Measurements from ENCODE around the gene CCDC61. TPM values are rescaled to one million over a fixed set of nuclear protein-coding genes. Genes with fewer than 3 reads are reported as not detected.

CCDC61 gene
- total RNA-seq, 1 experiment from 2014 or later, result 7.2 TPM

DNA sequence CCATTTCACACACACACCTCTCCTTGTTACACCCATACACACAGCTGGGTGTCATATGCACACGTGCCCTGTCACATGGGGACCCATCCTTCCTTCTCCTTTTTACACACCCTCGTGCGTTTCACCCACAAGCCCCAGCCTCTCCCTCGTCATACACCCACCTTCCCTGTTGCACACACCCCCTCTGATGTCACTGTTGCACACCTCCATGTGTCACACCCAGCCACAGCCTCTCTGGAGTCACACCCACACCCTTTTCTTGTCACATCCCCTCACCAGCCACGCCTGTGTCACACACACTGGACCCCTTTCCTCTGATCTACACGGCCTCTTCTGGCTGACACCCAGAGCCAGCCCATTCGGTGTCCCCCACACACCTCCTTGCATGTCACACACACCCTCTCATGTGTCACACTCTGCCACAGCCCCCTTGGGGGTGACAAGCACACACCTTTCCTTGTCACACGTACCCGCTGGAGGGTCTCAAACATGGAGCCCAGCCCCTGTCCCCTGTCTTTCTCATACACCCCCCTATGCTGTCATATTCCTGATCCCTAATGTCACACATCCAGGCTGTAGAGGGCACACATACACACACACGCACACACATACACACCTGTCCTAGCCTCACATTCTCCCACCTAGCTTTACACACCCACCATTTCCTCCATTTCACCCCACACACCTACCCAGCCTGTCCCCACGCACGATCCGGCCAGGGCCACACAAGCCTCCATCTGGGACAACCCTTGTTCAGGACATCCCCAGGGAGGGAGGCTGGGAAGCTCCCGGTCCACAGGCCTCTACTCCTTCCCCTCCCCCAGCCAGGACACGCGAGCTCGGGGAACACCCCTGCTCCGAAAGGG lies 23.0 kb upstream of the CCDC61 start:
- in situ Hi-C loops (cut with HindIII; ENCODE audit: low pct_unique_long_range_greater_than_20kb, low sequenced_read_pairs), result no loop called here

GRCh38 chr19:45972947-45973540 lies 22.2 kb upstream of the CCDC61 start:
- in situ Hi-C loops (cut with HindIII; ENCODE audit: low pct_unique_long_range_greater_than_20kb, low sequenced_read_pairs), result no loop called here
- no peak for DNase-seq (ENCODE audit: low read depth, low spot score)

More for the DNA sequence above, 23.0 kb upstream of the CCDC61 start:
- DNase-seq (ENCODE audit: low read depth, low spot score), result no peak

DNA sequence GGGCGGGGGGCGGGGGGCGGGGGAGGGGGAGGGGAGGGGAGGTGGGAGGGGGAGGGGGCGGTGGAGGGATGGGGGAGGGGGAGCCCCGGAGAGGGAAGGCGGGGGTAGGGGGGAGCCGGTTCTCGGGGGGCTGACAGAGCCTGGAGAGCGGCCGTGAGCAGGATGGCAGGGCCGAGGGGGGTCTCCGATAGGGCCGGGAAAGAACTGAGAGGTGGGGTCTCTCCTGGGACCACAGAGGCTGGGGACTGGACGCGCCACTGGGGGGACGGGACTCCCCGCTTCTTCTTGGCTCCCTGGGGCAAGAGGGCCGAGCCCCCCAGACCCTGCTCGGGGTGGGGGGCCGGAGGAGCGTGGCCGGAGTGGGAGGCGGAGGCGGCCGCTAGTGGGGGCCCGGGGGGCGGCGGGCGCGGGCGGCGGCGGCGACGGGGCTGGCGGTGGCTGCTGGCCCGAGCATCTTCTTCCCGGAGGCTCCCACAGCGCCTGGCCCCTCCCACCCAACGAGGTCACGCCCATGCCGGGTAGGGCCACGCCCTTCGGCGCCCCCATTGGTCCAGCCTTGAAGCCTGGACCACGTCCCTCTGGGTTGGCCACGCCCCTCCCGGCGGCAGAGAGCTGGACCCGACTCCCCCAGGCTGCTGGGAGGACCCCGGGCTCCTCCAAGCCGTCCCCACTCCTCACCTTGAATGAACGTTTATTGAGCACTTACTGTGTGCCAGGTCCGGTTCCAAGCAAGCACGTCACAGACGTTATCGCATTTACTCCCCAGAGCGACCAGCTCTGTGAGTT lies 21.5 kb upstream of the CCDC61 start, which contains the start of gene NOVA2:
Gene NOVA2, minus strand, starts transcription at position 313 of the 786 bp plus-strand sequence. CDS start 514 bp downstream, outside the sequence.
- in situ Hi-C loops (cut with HindIII; ENCODE audit: low pct_unique_long_range_greater_than_20kb, low sequenced_read_pairs), result no loop called here

DNA sequence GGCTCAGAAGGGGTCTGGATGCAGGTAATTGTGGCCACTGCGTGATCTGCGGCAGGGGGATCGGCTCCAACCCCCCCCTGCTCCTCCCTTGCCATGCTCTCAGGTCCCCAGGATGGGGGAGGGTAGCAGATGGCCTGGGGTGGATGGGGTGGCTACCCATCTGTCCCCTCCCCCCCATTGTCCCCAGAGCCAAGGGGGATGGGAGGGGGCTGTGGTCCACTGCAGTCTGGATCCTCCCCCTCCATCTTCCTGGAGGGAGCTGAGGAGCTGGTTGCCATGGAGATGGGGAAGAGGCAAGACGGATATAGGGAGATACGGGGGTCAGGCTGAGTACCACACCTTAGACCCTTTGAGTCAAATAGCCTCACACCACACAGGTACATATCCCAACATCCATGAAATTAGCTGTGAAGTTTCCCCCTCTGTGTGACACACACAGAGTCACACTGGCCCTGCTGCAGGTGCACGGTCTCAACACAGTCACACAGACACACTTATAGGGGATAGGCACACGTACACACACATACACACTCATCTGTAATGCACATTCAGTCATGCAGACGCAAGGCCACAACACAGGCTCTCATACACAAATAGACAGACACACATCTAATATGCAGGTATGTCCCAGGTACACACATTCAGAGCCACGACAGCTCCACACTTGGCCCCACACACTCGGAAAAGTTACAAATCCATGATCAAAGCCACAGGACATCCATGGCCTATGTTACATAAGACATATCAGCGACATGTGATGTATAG lies 19.8 kb upstream of the CCDC61 start:
- no peak for DNase-seq (ENCODE audit: low read depth, low spot score)
- in situ Hi-C loops (cut with HindIII; ENCODE audit: low pct_unique_long_range_greater_than_20kb, low sequenced_read_pairs), result no loop called here

More for the DNA sequence above, 21.5 kb upstream of the CCDC61 start, which contains the start of gene NOVA2:
- peak; percentile 77 for DNase-seq (ENCODE audit: low read depth, low spot score)

DNA sequence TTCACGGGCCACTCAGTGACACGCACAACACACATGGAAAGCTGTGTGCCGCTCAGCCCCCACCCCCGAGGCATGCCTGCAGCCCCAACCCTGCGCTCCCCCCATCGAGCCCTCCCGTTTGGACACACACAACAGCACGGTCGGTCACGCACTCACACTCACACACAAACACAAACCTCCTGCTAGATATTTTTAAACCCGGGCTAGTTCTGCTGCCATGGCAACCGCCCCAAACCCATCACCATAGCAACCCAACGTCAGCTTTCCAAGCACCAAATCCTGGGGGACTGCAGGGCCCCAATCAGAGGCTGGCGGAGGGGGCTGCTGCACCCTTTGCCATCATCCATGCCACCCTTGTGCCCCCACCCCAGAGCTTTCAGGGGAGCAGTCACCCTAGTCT lies 19.1 kb upstream of the CCDC61 start:
- in situ Hi-C loops (cut with HindIII; ENCODE audit: low pct_unique_long_range_greater_than_20kb, low sequenced_read_pairs), result no loop called here
- DNase-seq (ENCODE audit: low read depth, low spot score), result no peak

GRCh38 chr19:45978156-45978555 lies 17.1 kb upstream of the CCDC61 start:
- in situ Hi-C loops (cut with HindIII; ENCODE audit: low pct_unique_long_range_greater_than_20kb, low sequenced_read_pairs), result no loop called here
- no peak for DNase-seq (ENCODE audit: low read depth, low spot score)

- in situ Hi-C loops (cut with HindIII; ENCODE audit: low pct_unique_long_range_greater_than_20kb, low sequenced_read_pairs), result no loop called here
- no peak for DNase-seq (ENCODE audit: low read depth, low spot score)
Measured at GRCh38 chr19:45981350-45981749, 13.9 kb upstream of the CCDC61 start.

DNA sequence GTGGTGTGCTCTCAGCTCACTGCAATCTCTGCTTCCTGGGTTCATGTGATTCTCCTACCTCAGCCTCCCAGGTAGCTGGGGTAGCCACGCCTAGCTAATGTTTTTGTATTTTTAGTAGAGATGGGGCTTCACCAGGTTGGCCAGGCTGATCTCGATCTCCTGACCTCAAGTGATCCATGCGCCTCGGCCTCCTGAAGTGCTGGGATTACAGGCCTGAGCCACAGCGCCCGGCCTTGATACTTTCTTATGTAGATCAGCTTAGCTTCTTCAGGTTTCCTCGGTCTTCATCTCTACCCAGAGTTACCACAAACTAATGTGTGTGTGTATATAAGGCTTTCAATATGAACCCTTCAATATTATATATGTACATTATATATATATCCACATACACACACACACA lies 9.9 kb upstream of the CCDC61 start:
- no peak for DNase-seq (ENCODE audit: low read depth, low spot score)
- in situ Hi-C loops (cut with HindIII; ENCODE audit: low pct_unique_long_range_greater_than_20kb, low sequenced_read_pairs), result no loop called here

DNA sequence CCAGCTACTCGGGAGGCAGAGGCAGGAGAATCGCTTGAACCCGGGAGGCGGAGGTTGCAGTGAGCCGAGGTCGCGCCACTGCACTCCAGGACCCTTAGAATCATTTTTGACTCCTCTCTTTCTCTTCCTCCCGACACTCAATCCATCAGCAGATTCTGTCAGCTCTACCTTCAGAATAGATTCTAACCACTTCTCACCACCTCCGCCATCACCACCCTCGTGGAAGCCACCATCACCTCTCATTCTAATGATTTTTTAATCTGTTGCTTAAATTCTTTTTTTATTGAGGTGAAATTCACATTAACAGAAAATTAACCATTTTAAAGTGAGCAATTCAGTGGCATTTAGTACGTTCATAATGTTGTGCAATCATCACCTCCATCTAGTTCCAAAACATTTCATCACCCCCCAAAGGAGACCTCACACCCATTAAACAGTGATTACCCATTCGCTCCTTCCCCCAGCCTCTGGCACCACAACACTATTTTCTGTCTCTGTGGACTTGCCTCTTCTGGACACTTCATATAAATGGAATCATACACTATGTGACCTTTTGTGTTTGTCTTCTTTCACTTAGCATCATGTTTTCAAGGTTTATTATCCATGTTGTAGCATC lies 5.0 kb upstream of the CCDC61 start:
- in situ Hi-C loops (cut with HindIII; ENCODE audit: low pct_unique_long_range_greater_than_20kb, low sequenced_read_pairs), result no loop called here
- DNase-seq (ENCODE audit: low read depth, low spot score), result no peak

GRCh38 chr19:45994456-45994997 lies 740 bp upstream of the CCDC61 start:
- no peak for DNase-seq (ENCODE audit: low read depth, low spot score)

GRCh38 chr19:45995715-45996385 lies 583 bp downstream of the CCDC61 start:
- no peak for DNase-seq (ENCODE audit: low read depth, low spot score)
- in situ Hi-C loops (cut with HindIII; ENCODE audit: low pct_unique_long_range_greater_than_20kb, low sequenced_read_pairs), result no loop called here

More at GRCh38 chr19:45994456-45994997, 740 bp upstream of the CCDC61 start:
- in situ Hi-C loops (cut with HindIII; ENCODE audit: low pct_unique_long_range_greater_than_20kb, low sequenced_read_pairs), result no loop called here

GRCh38 chr19:45996933-45997332 lies 1.7 kb downstream of the CCDC61 start:
- in situ Hi-C loops (cut with HindIII; ENCODE audit: low pct_unique_long_range_greater_than_20kb, low sequenced_read_pairs), result no loop called here
- DNase-seq (ENCODE audit: low read depth, low spot score), result no peak

GRCh38 chr19:45998834-45999233 lies 3.6 kb downstream of the CCDC61 start:
- DNase-seq (ENCODE audit: low read depth, low spot score), result no peak
- in situ Hi-C loops (cut with HindIII; ENCODE audit: low pct_unique_long_range_greater_than_20kb, low sequenced_read_pairs), result no loop called here

DNA sequence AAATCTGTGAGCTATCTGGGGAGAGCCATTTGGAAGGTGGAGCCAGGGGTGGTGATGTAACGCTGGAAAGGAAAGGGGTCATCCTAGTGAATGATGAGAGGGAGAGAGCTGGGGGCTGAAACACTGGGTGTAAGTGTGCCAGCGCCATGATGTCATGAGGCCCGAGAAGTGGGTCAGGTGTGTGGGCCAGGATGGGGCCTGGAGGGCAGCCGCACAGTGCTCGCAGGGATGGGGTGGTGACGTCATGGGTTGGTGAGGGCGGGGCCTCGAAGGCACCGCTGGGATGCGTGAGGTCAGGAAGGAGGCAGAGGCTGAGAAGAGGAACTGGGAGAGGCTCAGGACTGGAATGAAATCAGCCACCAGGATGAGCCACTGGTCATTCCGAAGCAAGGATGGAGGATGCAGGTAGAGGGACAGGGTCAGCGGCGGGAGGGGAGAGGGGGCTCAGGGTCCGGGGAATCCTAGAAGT lies 4.4 kb downstream of the CCDC61 start:
- in situ Hi-C loops (cut with HindIII; ENCODE audit: low pct_unique_long_range_greater_than_20kb, low sequenced_read_pairs), result no loop called here
- no peak for DNase-seq (ENCODE audit: low read depth, low spot score)

- in situ Hi-C loops (cut with HindIII; ENCODE audit: low pct_unique_long_range_greater_than_20kb, low sequenced_read_pairs), result no loop called here
- DNase-seq (ENCODE audit: low read depth, low spot score), result no peak
Measured at GRCh38 chr19:46000491-46001246, 5.4 kb downstream of the CCDC61 start.
